Testis (tissue), 3 donors: ENCODE data around the gene GATAD2A. TPM values are rescaled to one million over a fixed set of nuclear protein-coding genes. Genes with fewer than 3 reads are reported as not detected.

Experiments
- DNase-seq: peaks from one replicate; pipeline ENCODE4 v3.0.0-alpha.2; 2019
- H3K27ac ChIP-seq, 2 donors: fragments of 200-600 bp; sonication (generic); one replicate each; pipeline ENCODE4 v1.5.1; 2019
- H3K27me3 ChIP-seq: fragments of 200-600 bp; sonication (generic); one replicate; pipeline ENCODE4 v1.5.1; 2019
- H3K36me3 ChIP-seq: fragments of 200-600 bp; sonication (generic); one replicate; pipeline ENCODE4 v1.5.1; 2017; ENCODE audit warnings: low read depth; ENCODE audit errors: missing control alignments
- H3K4me1 ChIP-seq: fragments of 200-600 bp; sonication (generic); one replicate; pipeline ENCODE4 v1.5.1; 2019
- H3K4me3 ChIP-seq, 2 donors: fragments of 200-600 bp; sonication (generic); one replicate each; pipeline ENCODE4 v1.5.1; 2017 to 2019
- H3K9me3 ChIP-seq: fragments of 200-600 bp; sonication (generic); one replicate; pipeline ENCODE4 v1.5.1; 2017
- POLR2A ChIP-seq: fragments of 450-650 bp; IDR thresholded peaks from one replicate; pipeline ENCODE4 v1.6.1; 2017; ENCODE audit warnings: antibody characterized with exemption, mild to moderate bottlenecking, moderate library complexity
- WGBS, 2 donors: methylation state at CpG; one replicate each; pipeline ENCODE4 v1.1.5; 2018; 5-methylcytosine and 5-hydroxymethylcytosine counted together
- intact Hi-C: fragments of 100-400 bp; cut with DNase I; formaldehyde crosslinking; loops from one replicate; pipeline ENCODE4 v1.15.1; 2023; ENCODE audit warnings: low total_unique reads
- polyA plus RNA-seq: library from polyadenylated mRNA; stranded (reverse); fragments of 350-450 nt; fragmentation: Illumina TruSeq; extraction: RNeasy Lipid Tissue Mini Kit (QIAGEN cat#74804); gene quantifications from one replicate; pipeline ENCODE4 v1.2.3, GENCODE V29; 2014; ENCODE audit warnings: low read depth, low replicate concordance; ENCODE audit not compliant: insufficient read depth
- total RNA-seq, 2 donors: library from RNA; depleted of rRNA; stranded (reverse); fragments of >200 nt; gene quantifications; one replicate each; pipeline ENCODE4 v1.2.3, GENCODE V29; 2016
- TF ChIP-seq, protein P1 (sequence below), 3 experiments: fragments of 450-650 bp in 2 of 3; fragments of 200-600 bp in 1 of 3; sonication (generic) in 1 of 3; IDR thresholded peaks; one replicate each; pipeline ENCODE4 v1.5.1; 2016 to 2019; ENCODE audit warnings: antibody characterized with exemption in 3 of 3, mild to moderate bottlenecking in 2 of 3, moderate library complexity in 1 of 3

GATAD2A gene
- total and polyA plus RNA-seq, 3 donors from 2014 or later = 109 to 197 (median 163) TPM

DNA sequence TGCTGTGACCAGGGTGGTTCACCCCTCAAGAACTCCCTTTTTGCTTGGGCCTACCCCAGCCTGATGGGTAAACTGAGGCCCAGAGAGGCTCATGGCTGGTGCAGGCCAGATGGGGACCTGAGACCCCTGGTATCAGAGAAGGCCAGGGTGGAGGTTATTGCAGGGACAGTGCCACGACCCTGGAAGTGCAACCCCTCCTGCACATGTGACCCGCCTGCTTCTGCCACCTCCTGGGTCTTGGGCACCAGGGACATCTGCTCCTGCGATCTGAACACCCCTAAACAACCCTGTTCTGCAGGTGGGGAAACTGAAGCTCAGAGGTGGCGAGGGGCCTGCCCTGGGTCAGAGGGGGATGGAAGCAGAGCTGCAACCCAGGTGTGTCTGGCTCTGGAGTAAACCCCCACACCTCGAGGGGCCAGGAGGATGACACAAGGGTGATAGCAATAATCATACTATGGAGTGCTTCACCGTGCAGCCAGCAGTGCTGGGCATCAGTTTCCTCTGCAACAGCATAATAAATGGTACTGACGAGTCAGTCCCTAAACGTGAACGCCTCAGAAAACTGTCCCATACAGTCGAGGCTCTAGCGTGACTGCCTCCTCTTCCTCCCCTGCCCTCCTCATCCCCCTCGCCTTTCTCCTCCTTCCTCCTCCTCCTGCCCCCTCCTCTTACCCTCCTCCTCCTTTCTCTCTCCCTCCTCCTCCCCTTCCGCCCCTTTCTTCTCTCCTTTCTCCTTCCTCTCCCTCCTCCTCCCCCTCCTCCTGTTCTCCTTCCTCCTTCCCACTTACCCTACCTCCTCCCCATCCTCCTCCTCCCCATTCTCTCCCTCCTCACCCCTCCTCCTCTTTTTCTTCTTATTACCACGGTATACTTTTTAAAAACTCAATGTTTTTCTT lies 127.6 kb downstream of the GATAD2A start:
- no peak for TF ChIP-seq POLR2A
- TF ChIP-seq, protein P1, sequence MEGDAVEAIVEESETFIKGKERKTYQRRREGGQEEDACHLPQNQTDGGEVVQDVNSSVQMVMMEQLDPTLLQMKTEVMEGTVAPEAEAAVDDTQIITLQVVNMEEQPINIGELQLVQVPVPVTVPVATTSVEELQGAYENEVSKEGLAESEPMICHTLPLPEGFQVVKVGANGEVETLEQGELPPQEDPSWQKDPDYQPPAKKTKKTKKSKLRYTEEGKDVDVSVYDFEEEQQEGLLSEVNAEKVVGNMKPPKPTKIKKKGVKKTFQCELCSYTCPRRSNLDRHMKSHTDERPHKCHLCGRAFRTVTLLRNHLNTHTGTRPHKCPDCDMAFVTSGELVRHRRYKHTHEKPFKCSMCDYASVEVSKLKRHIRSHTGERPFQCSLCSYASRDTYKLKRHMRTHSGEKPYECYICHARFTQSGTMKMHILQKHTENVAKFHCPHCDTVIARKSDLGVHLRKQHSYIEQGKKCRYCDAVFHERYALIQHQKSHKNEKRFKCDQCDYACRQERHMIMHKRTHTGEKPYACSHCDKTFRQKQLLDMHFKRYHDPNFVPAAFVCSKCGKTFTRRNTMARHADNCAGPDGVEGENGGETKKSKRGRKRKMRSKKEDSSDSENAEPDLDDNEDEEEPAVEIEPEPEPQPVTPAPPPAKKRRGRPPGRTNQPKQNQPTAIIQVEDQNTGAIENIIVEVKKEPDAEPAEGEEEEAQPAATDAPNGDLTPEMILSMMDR (IDR thresholded peaks at IDR 0.05) = no peak
- intact Hi-C loops = loop anchor here (5.0 kb wide), 1 partner anchor 114 kb away; no protein-coding TSS in a partner anchor
- WGBS, 2 donors = 73 to 81% methylated on average over 12 to 14 of the region's 14 CpGs

DNA sequence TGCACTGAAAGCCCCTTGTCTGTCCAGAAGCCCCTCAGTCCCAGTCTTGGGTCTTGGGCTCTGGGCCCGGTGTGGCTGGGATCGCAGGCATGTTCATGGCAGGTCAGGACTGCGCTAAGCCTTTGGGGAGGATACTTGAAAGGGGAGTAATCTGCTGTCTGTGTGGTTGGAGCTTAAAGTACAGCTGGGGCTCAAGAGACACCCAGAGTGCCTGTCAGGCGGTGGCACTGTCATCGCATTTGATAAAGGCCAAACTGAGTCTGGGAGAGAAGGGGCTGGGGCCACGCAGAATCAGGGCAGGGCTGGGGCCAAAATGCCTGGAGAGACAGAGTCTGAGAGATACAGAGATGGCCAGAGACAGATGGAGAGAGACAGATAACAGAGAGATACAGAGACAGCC lies 128.4 kb downstream of the GATAD2A start:
- Histone ChIP-seq H3K4me1 (peaks cover 21% of the 10 kb centered on the region), H3K36me3 (no peaks in the 10 kb centered on the region), H3K9me3 (no peaks in the 10 kb centered on the region), H3K27ac (no peak overlapping the region), H3K27me3 (no peaks in the 10 kb centered on the region), H3K4me3 (no peak overlapping the region)
- TF ChIP-seq POLR2A = no peak
- TF ChIP-seq, protein P1 (IDR thresholded peaks at IDR 0.05) = no peak
- intact Hi-C loops = loop anchor here (5.0 kb wide), 1 partner anchor 113 kb away; no protein-coding TSS in a partner anchor
- no peak for DNase-seq
- WGBS, 2 donors = 86 to 95% methylated on average over 6 of the region's 6 CpGs

More for the DNA sequence above, 127.6 kb downstream of the GATAD2A start:
- Histone ChIP-seq H3K27me3 (no peaks in the 10 kb centered on the region), H3K27ac (no peak overlapping the region), H3K9me3 (no peaks in the 10 kb centered on the region), H3K4me3 (no peak overlapping the region), H3K4me1 (peaks cover 13% of the 10 kb centered on the region), H3K36me3 (no peaks in the 10 kb centered on the region)
- no peak for DNase-seq

DNA sequence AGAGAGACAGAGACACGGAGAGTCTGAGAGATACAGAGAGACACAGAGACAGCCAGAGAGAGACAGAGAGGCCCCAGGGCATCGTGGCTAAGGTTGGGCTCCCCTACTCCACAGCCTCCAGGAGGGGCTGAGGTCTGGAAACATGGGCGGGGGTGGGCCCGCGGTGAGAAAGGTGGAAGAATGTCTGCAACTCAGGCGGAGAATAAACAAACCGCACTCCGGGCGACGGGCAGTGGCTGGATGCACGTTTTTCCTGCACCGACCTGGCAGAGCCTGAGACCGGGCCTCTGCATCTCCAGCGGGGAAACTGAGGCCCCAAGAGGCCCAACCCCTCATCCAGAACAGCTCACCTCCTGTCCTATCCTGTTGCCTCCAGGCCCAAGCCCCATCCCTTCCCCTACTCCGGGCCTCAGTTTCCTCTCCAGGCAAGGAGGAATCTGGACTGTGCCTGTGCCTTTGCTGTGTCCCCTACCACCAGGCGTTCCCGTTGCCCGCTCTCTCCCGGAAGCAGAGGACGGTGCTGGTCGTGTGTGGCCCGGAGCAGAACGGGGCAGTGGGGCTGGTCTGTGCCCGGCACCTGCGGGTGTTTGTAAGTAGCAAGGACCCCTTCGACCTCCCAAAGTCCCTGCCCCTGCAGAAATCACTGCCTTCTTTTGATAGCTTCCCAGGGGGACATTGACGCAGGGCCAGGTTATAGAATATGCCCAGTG lies 129.2 kb downstream of the GATAD2A start:
- intact Hi-C loops = loop anchor here (5.0 kb wide), 1 partner anchor 113 kb away; no protein-coding TSS in a partner anchor
- WGBS, 2 donors = 80 to 87% methylated on average over 19 to 27 of the region's 27 CpGs
- Histone ChIP-seq H3K27ac (no peak overlapping the region), H3K4me1 (peaks cover 22% of the 10 kb centered on the region), H3K36me3 (no peaks in the 10 kb centered on the region), H3K9me3 (no peaks in the 10 kb centered on the region), H3K27me3 (no peaks in the 10 kb centered on the region), H3K4me3 (no peak overlapping the region)
- DNase-seq = no peak
- TF ChIP-seq POLR2A = no peak
- TF ChIP-seq, protein P1 (IDR thresholded peaks at IDR 0.05) = no peak

DNA sequence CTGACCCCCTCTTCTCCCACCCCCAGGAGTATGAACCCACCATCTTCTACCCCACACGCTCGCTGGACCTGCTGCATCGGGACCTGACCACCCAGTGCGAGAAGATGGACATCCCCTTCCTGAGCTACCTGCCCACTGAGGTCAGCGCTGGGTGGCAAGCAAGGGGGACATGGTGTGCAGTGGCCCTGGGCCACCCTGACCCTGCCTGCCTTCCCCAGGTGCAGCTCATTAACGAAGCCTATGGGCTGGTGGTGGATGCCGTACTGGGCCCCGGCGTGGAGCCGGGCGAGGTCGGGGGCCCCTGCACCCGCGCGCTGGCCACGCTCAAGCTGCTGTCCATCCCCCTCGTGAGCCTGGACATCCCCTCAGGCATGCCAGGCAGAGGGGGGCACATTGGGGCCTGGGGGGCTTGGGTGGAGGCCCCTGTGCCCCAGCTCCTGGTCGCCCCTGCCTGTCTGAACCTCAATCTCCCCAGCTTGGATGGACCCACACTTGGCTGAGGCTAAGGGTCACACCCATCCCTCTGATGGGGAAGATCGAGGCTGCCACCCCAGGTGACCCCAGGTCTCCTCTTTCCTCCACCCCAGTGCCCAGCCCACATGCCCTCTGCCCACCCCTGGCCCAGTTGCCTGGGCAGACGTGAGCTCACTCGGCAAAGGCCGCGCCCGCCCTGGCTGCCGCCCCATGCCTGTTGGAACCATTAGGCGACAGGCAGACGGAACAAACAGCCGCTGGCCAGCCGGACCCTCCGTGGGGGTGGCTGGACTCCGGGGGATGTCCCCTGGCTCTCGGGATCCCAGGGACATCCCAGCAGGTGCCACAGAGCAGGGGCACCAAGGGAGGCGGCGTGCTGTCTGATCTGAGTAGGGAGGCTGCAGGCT lies 130.1 kb downstream of the GATAD2A start:
- H3K9me3 ChIP-seq = no peaks in the 10 kb centered on the region
- intact Hi-C loops = no loop called here
- TF ChIP-seq, protein P1 (IDR thresholded peaks at IDR 0.05) = no peak
- TF ChIP-seq POLR2A = no peak

More for the DNA sequence above, 130.1 kb downstream of the GATAD2A start:
- no peaks in the 10 kb centered on the region for H3K27me3 ChIP-seq
- no peak overlapping the region for H3K27ac ChIP-seq
- peaks cover 19% of the 10 kb centered on the region for H3K4me1 ChIP-seq
- no peak overlapping the region for H3K4me3 ChIP-seq
- WGBS, 2 donors = 83 to 94% methylated on average over 2 to 34 of the region's 34 CpGs
- DNase-seq = no peak
- no peaks in the 10 kb centered on the region for H3K36me3 ChIP-seq
